ENCODE data around the gene ARHGAP1. TPM values are rescaled to one million over a fixed set of nuclear protein-coding genes. Genes with fewer than 3 reads are reported as not detected.

The ARHGAP1 gene
- total and polyA plus RNA-seq, 2 of the 13 experiments (the other 11 are each of a cell fraction or from before 2014, with no cell fraction given): 18.6 to 30.3 TPM

DNA sequence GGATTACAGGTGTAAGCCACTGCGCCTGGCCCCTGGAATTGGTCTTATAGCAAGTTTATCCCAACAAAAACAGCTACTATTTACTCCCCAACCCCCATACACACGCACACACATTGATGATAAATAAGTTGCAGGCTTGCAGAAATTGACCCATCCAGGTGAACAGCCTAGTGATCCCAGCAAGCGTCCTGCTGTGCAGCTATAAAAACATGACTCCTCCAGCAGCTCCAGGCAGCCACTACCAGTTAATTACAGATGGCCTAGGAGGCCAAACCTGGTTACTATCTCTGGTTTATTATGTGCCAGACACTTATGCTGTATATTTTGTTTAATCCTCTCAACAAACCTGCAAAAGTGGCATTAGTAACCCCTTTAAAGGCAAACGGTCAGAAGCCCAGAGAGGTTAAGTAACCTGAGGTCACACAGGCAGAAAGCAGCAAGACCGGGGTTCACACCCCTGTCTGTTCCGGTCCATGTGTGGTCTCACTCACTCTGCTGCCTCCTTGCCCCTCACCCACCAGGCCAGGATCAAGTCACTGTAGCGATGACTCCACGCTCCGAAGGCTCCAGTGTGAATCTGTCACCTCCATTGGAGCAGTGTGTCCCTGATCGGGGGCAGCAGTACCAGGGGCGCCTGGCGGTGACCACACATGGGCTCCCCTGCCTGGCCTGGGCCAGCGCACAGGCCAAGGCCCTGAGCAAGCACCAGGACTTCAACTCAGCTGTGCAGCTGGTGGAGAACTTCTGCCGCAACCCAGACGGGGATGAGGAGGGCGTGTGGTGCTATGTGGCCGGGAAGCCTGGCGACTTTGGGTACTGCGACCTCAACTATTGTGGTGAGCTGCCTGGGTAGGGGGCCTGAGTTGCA, 25.2 kb upstream of the ARHGAP1 start:
- H3K36me3 ChIP-seq (replicated peaks in 1 of 2; ENCODE audit: control insufficient read depth in 1 of 2, insufficient read depth in 2 of 2, low read length in 2 of 2): peaks cover 38 to 71% of the 10 kb centered on the region in 2 experiments
- peaks cover 94% of the 10 kb centered on the region for H3K4me1 ChIP-seq (ENCODE audit: insufficient read depth, low read length)
- TF ChIP-seq AGO2 (optimal IDR thresholded peaks at IDR 0.05; ENCODE audit: low read depth, low read length) (peak; percentile 98), SALL1 (CRISPR knock-in tag; IDR thresholded peaks at IDR 0.05) (peak; percentile 30; the same call in 1 of the 2 replicates), NRL (CRISPR knock-in tag; IDR thresholded peaks at IDR 0.05; ENCODE audit: borderline replicate concordance) (peak; percentile 54; the same call in 1 of the 2 replicates), ZGPAT (CRISPR knock-in tag; IDR thresholded peaks at IDR 0.05) (no peak), PTBP1 (IDR thresholded peaks at IDR 0.05; ENCODE audit: low read depth, low read length, poor library complexity, severe bottlenecking) (peak; percentile 25), NONO (IDR thresholded peaks at IDR 0.05) (no peak), NONO (CRISPR knock-in tag; conservative IDR thresholded peaks at IDR 0.05) (peak; percentile 50; the same call in 1 of the 2 replicates), ZMYM3 (CRISPR knock-in tag; IDR thresholded peaks at IDR 0.05) (no peak), SRY (CRISPR knock-in tag; IDR thresholded peaks at IDR 0.05) (0 out of 2 replicates have a peak, but pooled peaks have one; percentile 6), NPAS2 (CRISPR knock-in tag; IDR thresholded peaks at IDR 0.05; ENCODE audit: borderline replicate concordance) (no peak), RBFOX2 (IDR thresholded peaks at IDR 0.05; ENCODE audit: low read depth, low read length) (peak; percentile 75), ZNF772 (CRISPR knock-in tag; IDR thresholded peaks at IDR 0.05) (no peak), POLR2AphosphoS5 (IDR thresholded peaks at IDR 0.05; ENCODE audit: low read depth, low read length) (0 out of 2 replicates have a peak, but pooled peaks have one; percentile 39), FOXC1 (CRISPR knock-in tag; IDR thresholded peaks at IDR 0.05; ENCODE audit: borderline replicate concordance) (0 out of 2 replicates have a peak, but pooled peaks have one; percentile 21), CHCHD3 (CRISPR knock-in tag; IDR thresholded peaks at IDR 0.05) (0 out of 2 replicates have a peak, but pooled peaks have one; percentile 31), ZNF768 (CRISPR knock-in tag; IDR thresholded peaks at IDR 0.05) (peak; percentile 59; the same call in 1 of the 2 replicates), NFAT5 (CRISPR knock-in tag; IDR thresholded peaks at IDR 0.05) (no peak), POLR2G (IDR thresholded peaks at IDR 0.05; ENCODE audit: low read depth, low read length) (peak; percentile 68)

More for the DNA sequence above, 25.2 kb upstream of the ARHGAP1 start:
- H3K27me3 ChIP-seq (ENCODE audit: control insufficient read depth in 1 of 2, insufficient read depth in 2 of 2, low read length in 2 of 2): no peaks in the 10 kb centered on the region; a peak in 1 of 5 replicates
- no peak overlapping the region for H3K4me3 ChIP-seq (replicated peaks in 1 of 3; ENCODE audit: insufficient read depth in 1 of 3, low read depth in 2 of 3, low read length in 3 of 3)
- CTCF ChIA-PET (ENCODE audit: low intra/inter-chr PET ratio, low total read pairs): no interaction called here
- POLR2A ChIA-PET: interaction anchor here (0.7 to 0.8 kb wide), 2 partner anchors 15 to 52 kb away, joined by 3 to 4 read pairs; no protein-coding TSS in a partner anchor
- no peak overlapping the region for H2AFZ ChIP-seq (ENCODE audit: low read length)
- peak; percentile 6; the same call in 2 of the 3 replicates for ATAC-seq
- intact Hi-C loops (cut with micrococcal nuclease; ENCODE audit: unreplicated experiment) (no loop called here), in situ Hi-C loops (cut with HindIII; ENCODE audit: extremely low pct_ligation_motif_present, low pct_unique_long_range_greater_than_20kb) (loop anchor here (5.0 kb wide), 1 partner anchor 33 kb away; no protein-coding TSS in a partner anchor)
- WGBS (ENCODE audit: low lambda C conversion rate): 94% methylated on average over 15 of the region's 19 CpGs
- H3K9ac ChIP-seq (ENCODE audit: insufficient read depth, low read depth, low read length): no peak overlapping the region
- FAIRE-seq: no peak
- no TSS peak for BruUV-seq (replicated peaks)
- no peak for DNase-seq (ENCODE audit: low spot score)
- H3K4me2 ChIP-seq (ENCODE audit: low read depth, low read length): no peak overlapping the region
- no peak overlapping the region for H3K27ac ChIP-seq (ENCODE audit: extremely low read length, insufficient read depth, low read length)
- peaks cover 38% of the 10 kb centered on the region for H4K20me1 ChIP-seq (ENCODE audit: insufficient read depth, low read length)
- no peaks in the 10 kb centered on the region for H3K9me3 ChIP-seq (ENCODE audit: low read length)
- peaks cover 56% of the 10 kb centered on the region for H3K79me2 ChIP-seq (ENCODE audit: insufficient read depth, low read length)

Measured in HepG2 (cell line).